ENCODE measurements around the gene COX20. TPM values are rescaled to one million over a fixed set of nuclear protein-coding genes. Genes with fewer than 3 reads are reported as not detected.

Gene COX20
- polyA plus RNA-seq, 1 donor (not counting 4 experiments of a cell fraction or from before 2014, with no cell fraction given), result 66.1 TPM

DNA sequence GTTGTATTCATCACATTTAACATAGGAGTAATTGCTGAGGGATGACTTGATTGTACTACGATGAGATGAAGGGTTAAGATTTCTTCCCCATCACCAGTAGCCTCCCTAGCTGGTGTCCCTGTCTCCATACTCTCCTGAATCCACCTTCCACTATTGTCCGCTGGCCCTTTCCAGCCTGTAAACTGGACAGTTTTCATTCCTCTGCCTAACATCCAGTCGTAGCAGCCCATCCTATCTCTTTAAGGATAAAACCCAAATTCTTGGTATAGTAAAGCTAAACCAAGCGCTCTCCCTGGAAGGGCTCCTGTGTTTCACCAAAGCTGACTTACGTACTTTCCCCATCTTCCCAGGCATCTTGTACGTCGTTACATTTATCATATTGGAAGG, 670 bp downstream of the COX20 start:
- H3K9ac ChIP-seq (ENCODE audit: control insufficient read depth, extremely low read depth, insufficient read depth, low read length), result peak overlapping the region; percentile 96
- dilution Hi-C loops (cut with MboI; ENCODE audit: extremely low pct_ligation_motif_present, low sequenced_read_pairs), result no loop called here
- H3K4me3 ChIP-seq (ENCODE audit: control insufficient read depth in 2 of 3, extremely low read depth in 1 of 3, insufficient read depth in 2 of 3, low read depth in 1 of 3, low read length in 3 of 3), result peak overlapping the region; percentile 48 to 83 (median 71)
- H3K9me1 ChIP-seq (ENCODE audit: control insufficient read depth, extremely low read depth, insufficient read depth, low read length), result no peaks in the 10 kb centered on the region
- H3K27me3 ChIP-seq (ENCODE audit: control insufficient read depth, extremely low read depth, insufficient read depth, low read length), result no peaks in the 10 kb centered on the region
- H3K27ac ChIP-seq (ENCODE audit: control insufficient read depth, insufficient read depth, low read length), result peak overlapping the region; percentile 94
- no peaks in the 10 kb centered on the region for H3K9me3 ChIP-seq (ENCODE audit: control insufficient read depth, low read depth, low read length)
- H3K4me2 ChIP-seq (ENCODE audit: control insufficient read depth, extremely low read depth, insufficient read depth, low read depth, low read length), result peak overlapping the region; percentile 74
- no peak for DNase-seq (ENCODE audit: low read depth, low spot score)
- TF ChIP-seq EZH2 (IDR thresholded peaks at IDR 0.05; ENCODE audit: low read length) (no peak), CTCF (optimal IDR thresholded peaks at IDR 0.05 in 1 of 3, IDR thresholded peaks at IDR 0.05 in 1 of 3, conservative IDR thresholded peaks at IDR 0.05 in 1 of 3; ENCODE audit: extremely low read depth in 1 of 3, insufficient read depth in 2 of 3, low read length in 3 of 3) (no peak)
- H3K79me2 ChIP-seq (ENCODE audit: control insufficient read depth, insufficient read depth, low read length), result peaks cover 49% of the 10 kb centered on the region
- peaks cover 6 to 9% of the 10 kb centered on the region in 2 experiments for H3K36me3 ChIP-seq (ENCODE audit: control insufficient read depth in 2 of 2, extremely low read depth in 1 of 2, insufficient read depth in 2 of 2, low read length in 2 of 2)
- FAIRE-seq, result no peak
- H2AFZ ChIP-seq (ENCODE audit: control insufficient read depth, low read length), result no peak overlapping the region
- no peaks in the 10 kb centered on the region for H4K20me1 ChIP-seq (ENCODE audit: control insufficient read depth, extremely low read depth, insufficient read depth, low read length)
- peaks cover 8% of the 10 kb centered on the region for H3K4me1 ChIP-seq (ENCODE audit: control insufficient read depth, extremely low read depth, insufficient read depth, low read length)

DNA sequence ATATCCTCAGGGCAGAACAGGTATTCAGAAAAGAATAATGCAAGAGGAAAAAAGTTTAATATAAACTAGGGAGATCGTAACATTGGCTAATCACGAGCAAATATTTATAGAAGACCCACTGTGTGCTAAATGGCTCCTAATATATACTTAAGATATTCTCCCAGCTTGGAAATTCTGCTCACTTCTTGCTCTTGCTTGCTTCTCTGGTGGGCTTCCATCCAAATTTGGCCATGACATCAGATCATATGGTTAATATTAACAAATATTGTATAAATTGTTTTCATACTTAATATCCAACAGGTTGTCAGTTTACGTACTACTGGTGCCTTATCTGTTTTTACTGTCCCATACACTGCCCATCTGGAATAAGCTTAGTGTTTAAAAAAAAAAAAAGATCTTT, 1.1 kb downstream of the COX20 start:
- Histone ChIP-seq H3K79me2 (ENCODE audit: control insufficient read depth, insufficient read depth, low read length) (peaks cover 53% of the 10 kb centered on the region), H3K9me1 (ENCODE audit: control insufficient read depth, extremely low read depth, insufficient read depth, low read length) (no peaks in the 10 kb centered on the region), H3K27me3 (ENCODE audit: control insufficient read depth, extremely low read depth, insufficient read depth, low read length) (no peaks in the 10 kb centered on the region), H3K9me3 (ENCODE audit: control insufficient read depth, low read depth, low read length) (no peaks in the 10 kb centered on the region), H3K4me3 (ENCODE audit: control insufficient read depth in 2 of 3, extremely low read depth in 1 of 3, insufficient read depth in 2 of 3, low read depth in 1 of 3, low read length in 3 of 3) (peak overlapping the region; percentile 48 to 83 (median 71)), H3K4me2 (ENCODE audit: control insufficient read depth, extremely low read depth, insufficient read depth, low read depth, low read length) (peak overlapping the region; percentile 74), H2AFZ (ENCODE audit: control insufficient read depth, low read length) (no peak overlapping the region), H3K9ac (ENCODE audit: control insufficient read depth, extremely low read depth, insufficient read depth, low read length) (peak overlapping the region; percentile 96), H3K36me3 (ENCODE audit: control insufficient read depth in 2 of 2, extremely low read depth in 1 of 2, insufficient read depth in 2 of 2, low read length in 2 of 2) (peaks cover 6 to 9% of the 10 kb centered on the region in 2 experiments), H3K4me1 (ENCODE audit: control insufficient read depth, extremely low read depth, insufficient read depth, low read length) (peaks cover 8% of the 10 kb centered on the region), H3K27ac (ENCODE audit: control insufficient read depth, insufficient read depth, low read length) (peak overlapping the region; percentile 94), H4K20me1 (ENCODE audit: control insufficient read depth, extremely low read depth, insufficient read depth, low read length) (no peaks in the 10 kb centered on the region)
- dilution Hi-C loops (cut with MboI; ENCODE audit: extremely low pct_ligation_motif_present, low sequenced_read_pairs), result no loop called here
- FAIRE-seq, result no peak
- DNase-seq (ENCODE audit: low read depth, low spot score), result no peak
- TF ChIP-seq CTCF (optimal IDR thresholded peaks at IDR 0.05 in 1 of 3, IDR thresholded peaks at IDR 0.05 in 1 of 3, conservative IDR thresholded peaks at IDR 0.05 in 1 of 3; ENCODE audit: extremely low read depth in 1 of 3, insufficient read depth in 2 of 3, low read length in 3 of 3) (no peak), EZH2 (IDR thresholded peaks at IDR 0.05; ENCODE audit: low read length) (no peak)

All from keratinocyte (primary cell).